Kidney (tissue), 14 donors: Measurements from ENCODE around the gene DPP10. TPM values are rescaled to one million over a fixed set of nuclear protein-coding genes. Genes with fewer than 3 reads are reported as not detected.

Experiments used
- DNase-seq, 5 donors: peaks; one replicate each; pipeline ENCODE4 v3.0.0-alpha.2; 2013 to 2020
- FAIRE-seq: peaks from 2 replicates; lab custom pipeline; 2012; peaks lifted over from hg19 to GRCh38; lab: Jason Lieb, UNC
- H3K27ac ChIP-seq, 2 donors: one replicate each; pipeline ENCODE4 v1.7.0; 2013; ENCODE audit warnings: low read depth in 2 of 2, low read length in 2 of 2, inconsistent platforms in 1 of 2
- H3K27me3 ChIP-seq: one replicate; pipeline ENCODE4 v1.7.1; 2013; ENCODE audit warnings: low read length, inconsistent platforms; ENCODE audit not compliant: control insufficient read depth, insufficient read depth
- H3K36me3 ChIP-seq, 3 donors: one replicate each; pipeline versions ENCODE4 v1.7.0 to v1.7.1; 2013; ENCODE audit warnings: low read length in 3 of 3, control low read depth in 1 of 3, inconsistent platforms in 1 of 3; ENCODE audit not compliant: insufficient read depth in 3 of 3, control insufficient read depth in 2 of 3
- H3K4me1 ChIP-seq, 3 donors: one replicate each; pipeline versions ENCODE4 v1.7.0 to v1.7.1; 2013; ENCODE audit warnings: low read length in 3 of 3, inconsistent platforms in 1 of 3, low read depth in 1 of 3; ENCODE audit not compliant: control insufficient read depth in 2 of 3, insufficient read depth in 2 of 3
- H3K4me3 ChIP-seq, 3 donors: one replicate each; pipeline versions ENCODE4 v1.7.0 to v1.8.1; 2013; ENCODE audit warnings: low read length in 3 of 3, control low read depth in 1 of 3, inconsistent platforms in 1 of 3
- H3K9ac ChIP-seq, 3 donors: one replicate each; pipeline versions ENCODE4 v1.7.0 to v1.7.1; 2013; ENCODE audit warnings: low read length in 3 of 3, control low read depth in 1 of 3, inconsistent platforms in 1 of 3
- H3K9me3 ChIP-seq, 3 donors: one replicate each; pipeline versions ENCODE4 v1.7.0 to v1.7.1; 2013; ENCODE audit warnings: low read length in 3 of 3, control low read depth in 1 of 3, inconsistent platforms in 1 of 3; ENCODE audit not compliant: control insufficient read depth in 2 of 3, insufficient read depth in 1 of 3
- CTCF ChIP-seq: IDR thresholded peaks from 3 replicates; pipeline ENCODE4 v1.5.1; 2012; ENCODE audit warnings: mild to moderate bottlenecking, moderate library complexity, borderline replicate concordance; ENCODE audit not compliant: insufficient read depth; ENCODE audit errors: extremely low read depth
- intact Hi-C: fragments of 100-400 bp; cut with DNase I; formaldehyde crosslinking; loops from one replicate; pipeline ENCODE4 v1.11.1; 2022
- polyA plus RNA-seq: library from polyadenylated mRNA; stranded (reverse); fragments of 350-450 nt; fragmentation: Illumina TruSeq; extraction: RNeasy Lipid Tissue Mini Kit (QIAGEN cat#74804); gene quantifications from one replicate; pipeline ENCODE4 v1.2.3, GENCODE V29; 2014; ENCODE audit warnings: low read depth, low replicate concordance; ENCODE audit not compliant: insufficient read depth
- total RNA-seq: library from RNA; stranded (reverse); fragmentation: NEBNext Ultra II Directional; extraction: Animal tissue kit (Norgen Biotek cat#: 25700); gene quantifications from one replicate; pipeline ENCODE4 v1.2.1, GENCODE V29; 2021
- donor health status: control.
- donor health status: control.
- donor health status: control.
- donor health status: control.
- donor health status: control.
- donor health status: DM: yes; HTN: yes; CAD: no.
- donor health status: Normal renal cell carcinoma (clear cell type).

Gene DPP10
- total and polyA plus RNA-seq, 2 donors from 2014 or later = 0.67 TPM; not detected in 1

GRCh38 chr2:115034801-115035200 is 592.4 kb downstream of the DPP10 start:
- no peak overlapping the region for H3K9ac ChIP-seq
- FAIRE-seq = no peak
- H3K36me3 ChIP-seq = no peaks in the 10 kb centered on the region
- no peak overlapping the region for H3K27ac ChIP-seq
- intact Hi-C loops = no loop called here
- DNase-seq = no peak
- TF ChIP-seq CTCF = no peak
- H3K9me3 ChIP-seq = no peaks in the 10 kb centered on the region
- H3K27me3 ChIP-seq = no peaks in the 10 kb centered on the region
- H3K4me1 ChIP-seq = no peaks in the 10 kb centered on the region
- H3K4me3 ChIP-seq = no peak overlapping the region

DNA sequence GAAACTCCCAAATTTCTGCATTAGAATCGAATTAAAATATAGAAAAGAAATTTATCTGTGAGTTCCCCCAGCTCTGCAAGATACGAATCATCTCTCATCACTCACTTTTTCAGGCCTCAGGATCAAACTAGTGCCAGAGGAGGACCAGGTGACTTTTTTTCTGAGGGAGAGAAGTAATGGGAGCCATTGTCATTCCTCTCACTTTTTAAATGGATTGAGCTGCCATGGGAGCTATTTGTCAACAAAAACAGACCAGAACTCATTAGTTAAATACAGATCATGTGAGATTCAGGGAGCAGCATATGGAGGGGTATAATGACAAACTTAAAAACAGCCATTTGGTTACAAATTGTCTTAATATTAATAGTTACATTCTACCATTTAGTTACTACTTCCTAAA is 594.4 kb downstream of the DPP10 start:
- no peak for FAIRE-seq
- no peaks in the 10 kb centered on the region for H3K9me3 ChIP-seq
- no peaks in the 10 kb centered on the region for H3K36me3 ChIP-seq

DNA sequence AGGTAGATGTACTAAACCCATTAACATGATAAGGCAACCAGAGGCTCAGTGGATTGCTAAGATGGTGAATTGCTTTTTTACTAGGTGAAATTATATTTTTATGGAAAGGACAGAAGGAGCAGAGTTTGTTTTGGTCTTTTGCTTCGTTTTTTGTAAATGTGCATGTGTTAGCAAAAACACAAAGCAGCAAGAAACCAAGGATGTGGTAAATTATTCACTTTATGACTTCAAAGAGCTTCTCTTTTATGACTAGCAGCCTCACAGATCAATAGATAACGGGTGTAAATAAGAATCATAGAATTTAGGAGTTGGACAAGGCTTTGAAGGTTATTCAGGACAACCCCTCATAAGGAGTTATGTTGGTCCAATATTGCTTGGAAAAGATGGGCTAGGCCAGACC is 615.0 kb downstream of the DPP10 start:
- intact Hi-C loops = no loop called here
- Histone ChIP-seq H3K9me3 (no peaks in the 10 kb centered on the region), H3K27me3 (no peaks in the 10 kb centered on the region), H3K9ac (no peak overlapping the region), H3K4me1 (no peaks in the 10 kb centered on the region), H3K27ac (no peak overlapping the region), H3K4me3 (no peak overlapping the region), H3K36me3 (no peaks in the 10 kb centered on the region)
- no peak for TF ChIP-seq CTCF
- no peak for FAIRE-seq
- DNase-seq = no peak

More for the DNA sequence above, 594.4 kb downstream of the DPP10 start:
- Histone ChIP-seq H3K9ac (no peak overlapping the region), H3K27me3 (no peaks in the 10 kb centered on the region), H3K4me1 (no peaks in the 10 kb centered on the region), H3K27ac (no peak overlapping the region), H3K4me3 (no peak overlapping the region)
- DNase-seq = no peak
- no peak for TF ChIP-seq CTCF
- intact Hi-C loops = no loop called here

GRCh38 chr2:115070002-115070401 is 627.6 kb downstream of the DPP10 start:
- Histone ChIP-seq H3K9me3 (no peaks in the 10 kb centered on the region), H3K4me1 (no peaks in the 10 kb centered on the region), H3K27ac (no peak overlapping the region), H3K27me3 (no peaks in the 10 kb centered on the region), H3K36me3 (no peaks in the 10 kb centered on the region), H3K9ac (no peak overlapping the region), H3K4me3 (no peak overlapping the region)
- FAIRE-seq (no peak), DNase-seq (no peak)
- no peak for TF ChIP-seq CTCF
- intact Hi-C loops = no loop called here
